Measurements from ENCODE around the gene STK32B.

DNA sequence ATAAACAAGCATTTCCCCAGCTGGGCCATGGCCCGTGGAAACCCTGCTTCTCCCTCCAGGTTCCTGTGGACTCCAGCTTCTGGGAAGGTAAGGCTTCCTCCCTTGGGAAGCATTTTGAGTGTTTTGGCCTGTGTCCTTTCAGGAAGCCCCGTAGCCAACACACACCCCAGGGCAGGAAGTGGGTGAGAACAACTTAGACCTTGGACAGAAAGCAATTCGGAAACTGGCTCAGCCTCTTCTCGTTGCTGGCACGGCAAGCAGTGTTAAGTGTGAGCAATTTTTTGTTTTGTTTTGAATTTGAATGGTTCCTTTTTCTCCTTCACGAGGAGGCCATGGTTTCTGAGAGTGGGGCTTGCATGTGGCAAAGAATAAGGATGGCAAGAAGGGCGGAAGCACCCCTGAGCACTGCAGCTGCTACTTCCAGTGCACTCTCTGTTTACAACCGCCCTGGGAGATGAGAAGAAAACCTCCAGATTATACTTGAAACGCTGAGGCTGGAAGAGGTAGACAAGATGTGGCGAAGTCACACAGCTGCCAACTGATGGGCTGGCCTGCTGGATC is 17.9 kb upstream of the STK32B start:
- TF ChIP-seq SP1 (IDR thresholded peaks at IDR 0.05) (no peak), FOXK2 (IDR thresholded peaks at IDR 0.05) (no peak)
